ENCODE results near the gene NAA16.

- no peak for TF ChIP-seq CTCF (IDR thresholded peaks at IDR 0.05; ENCODE audit: low read depth, low read length)
- no peak for TF ChIP-seq MAX (IDR thresholded peaks at IDR 0.05; ENCODE audit: low read depth, low read length)
- TF ChIP-seq POLR2A (IDR thresholded peaks at IDR 0.05; ENCODE audit: extremely low read depth, insufficient read length) = no peak
- TF ChIP-seq MYC (IDR thresholded peaks at IDR 0.05; ENCODE audit: low read depth, low read length) = no peak
Observed at GRCh38 chr13:41387576-41387975, 76.5 kb downstream of the NAA16 start.

Data from NB4 (cell line).